ENCODE results near the gene RAB22A. TPM values are rescaled to one million over a fixed set of nuclear protein-coding genes. Genes with fewer than 3 reads are reported as not detected.

The RAB22A gene
- total RNA-seq, 1 donor from 2014 or later, result 9.5 TPM

GRCh38 chr20:58339741-58340140 is 30.2 kb downstream of the RAB22A start:
- Mint-ChIP-seq H3K27me3 (ENCODE audit: unreplicated experiment) (peaks cover 2% of the 10 kb centered on the region), H3K9me3 (ENCODE audit: unreplicated experiment) (no peaks in the 10 kb centered on the region), H3K36me3 (ENCODE audit: unreplicated experiment) (no peaks in the 10 kb centered on the region), H3K4me3 (ENCODE audit: unreplicated experiment) (no peak overlapping the region), H3K4me1 (ENCODE audit: low read depth, unreplicated experiment) (no peaks in the 10 kb centered on the region), H3K27ac (ENCODE audit: unreplicated experiment) (no peak overlapping the region)
- TF ChIP-seq CTCF (IDR thresholded peaks at IDR 0.05; ENCODE audit: partially characterized antibody, unreplicated experiment), result no peak
- DNase-seq, result no peak

- DNase-seq, result no peak
- Mint-ChIP-seq H3K27me3 (ENCODE audit: unreplicated experiment) (peaks cover 2% of the 10 kb centered on the region), H3K9me3 (ENCODE audit: unreplicated experiment) (no peaks in the 10 kb centered on the region), H3K4me3 (ENCODE audit: unreplicated experiment) (no peak overlapping the region), H3K4me1 (ENCODE audit: low read depth, unreplicated experiment) (no peaks in the 10 kb centered on the region), H3K36me3 (ENCODE audit: unreplicated experiment) (no peaks in the 10 kb centered on the region), H3K27ac (ENCODE audit: unreplicated experiment) (no peak overlapping the region)
- TF ChIP-seq CTCF (IDR thresholded peaks at IDR 0.05; ENCODE audit: partially characterized antibody, unreplicated experiment), result no peak
These were observed 30.6 kb downstream of the RAB22A start for GRCh38 chr20:58340151-58340550.

- Mint-ChIP-seq H3K27me3 (ENCODE audit: unreplicated experiment) (peaks cover 2% of the 10 kb centered on the region), H3K4me3 (ENCODE audit: unreplicated experiment) (no peak overlapping the region), H3K4me1 (ENCODE audit: low read depth, unreplicated experiment) (no peaks in the 10 kb centered on the region), H3K9me3 (ENCODE audit: unreplicated experiment) (no peaks in the 10 kb centered on the region), H3K27ac (ENCODE audit: unreplicated experiment) (no peak overlapping the region), H3K36me3 (ENCODE audit: unreplicated experiment) (peaks cover under 1% of the 10 kb centered on the region)
- DNase-seq, result no peak
- TF ChIP-seq CTCF (IDR thresholded peaks at IDR 0.05; ENCODE audit: partially characterized antibody, unreplicated experiment), result no peak
These were observed 31.3 kb downstream of the RAB22A start for GRCh38 chr20:58340853-58341252.

GRCh38 chr20:58342104-58342945 is 32.8 kb downstream of the RAB22A start:
- H3K27ac Mint-ChIP-seq (ENCODE audit: unreplicated experiment), result no peak overlapping the region
- no peaks in the 10 kb centered on the region for H3K9me3 Mint-ChIP-seq (ENCODE audit: unreplicated experiment)
- H3K36me3 Mint-ChIP-seq (ENCODE audit: unreplicated experiment), result peaks cover 5% of the 10 kb centered on the region
- no peaks in the 10 kb centered on the region for H3K4me1 Mint-ChIP-seq (ENCODE audit: low read depth, unreplicated experiment)
- no peak for DNase-seq
- TF ChIP-seq CTCF (IDR thresholded peaks at IDR 0.05; ENCODE audit: partially characterized antibody, unreplicated experiment), result no peak
- H3K4me3 Mint-ChIP-seq (ENCODE audit: unreplicated experiment), result no peak overlapping the region
- peaks cover 2% of the 10 kb centered on the region for H3K27me3 Mint-ChIP-seq (ENCODE audit: unreplicated experiment)

GRCh38 chr20:58344741-58345140 is 35.2 kb downstream of the RAB22A start:
- no peak overlapping the region for H3K4me3 Mint-ChIP-seq (ENCODE audit: unreplicated experiment)
- no peaks in the 10 kb centered on the region for H3K9me3 Mint-ChIP-seq (ENCODE audit: unreplicated experiment)
- H3K27me3 Mint-ChIP-seq (ENCODE audit: unreplicated experiment), result peaks cover 2% of the 10 kb centered on the region
- no peak for TF ChIP-seq CTCF (IDR thresholded peaks at IDR 0.05; ENCODE audit: partially characterized antibody, unreplicated experiment)
- H3K36me3 Mint-ChIP-seq (ENCODE audit: unreplicated experiment), result peaks cover 5% of the 10 kb centered on the region
- DNase-seq, result no peak
- no peaks in the 10 kb centered on the region for H3K4me1 Mint-ChIP-seq (ENCODE audit: low read depth, unreplicated experiment)
- H3K27ac Mint-ChIP-seq (ENCODE audit: unreplicated experiment), result no peak overlapping the region

Measured in glutamatergic neuron (in vitro differentiated cells).